GM18873 (cell line): ENCODE results near the gene HOXC13.

Experiments
- ATAC-seq: cut with Tn5 transposase; IDR thresholded peaks from one replicate; pipeline ENCODE4 v1.9.1; 2021; ENCODE audit warnings: mild to moderate bottlenecking, moderate library complexity, moderate number of reproducible peaks; ENCODE audit not compliant: unreplicated experiment, low FRiP score

The HOXC13 gene

DNA sequence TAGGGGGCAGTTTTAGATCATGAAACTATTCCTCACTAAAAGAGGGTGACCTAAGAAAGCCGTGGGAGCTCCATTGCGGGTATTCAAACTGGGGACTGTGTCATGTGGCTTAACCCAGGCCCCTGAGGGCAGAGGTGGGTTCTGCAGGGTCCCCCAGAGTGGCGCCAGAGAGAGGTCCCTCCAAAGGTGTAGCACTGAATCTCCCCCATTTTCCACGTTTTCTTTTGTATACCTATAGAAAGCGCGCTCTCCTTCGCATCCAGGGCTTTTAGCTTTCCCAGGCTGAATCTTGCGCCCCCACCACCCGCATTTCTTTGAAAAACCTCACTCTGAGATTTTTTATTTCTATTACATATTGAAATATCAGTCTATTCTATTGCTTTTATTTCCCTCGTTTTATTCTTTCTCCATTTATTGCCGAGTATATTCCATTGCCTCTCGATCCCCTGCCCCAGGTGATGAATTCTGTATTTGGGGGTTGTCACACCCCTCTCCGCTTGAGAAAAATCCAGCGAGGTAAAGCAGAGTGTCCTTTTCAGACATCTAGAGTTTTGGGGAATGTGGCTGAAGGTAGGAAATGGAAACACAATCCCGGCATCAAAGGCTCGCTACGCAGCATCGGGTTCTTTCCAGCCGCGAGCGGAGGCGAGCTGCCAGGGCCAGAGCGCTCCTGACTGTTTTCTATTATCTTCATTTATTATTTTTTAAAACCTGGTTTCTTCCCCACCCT lies 870 bp upstream of the HOXC13 start:
- no peak for ATAC-seq

DNA sequence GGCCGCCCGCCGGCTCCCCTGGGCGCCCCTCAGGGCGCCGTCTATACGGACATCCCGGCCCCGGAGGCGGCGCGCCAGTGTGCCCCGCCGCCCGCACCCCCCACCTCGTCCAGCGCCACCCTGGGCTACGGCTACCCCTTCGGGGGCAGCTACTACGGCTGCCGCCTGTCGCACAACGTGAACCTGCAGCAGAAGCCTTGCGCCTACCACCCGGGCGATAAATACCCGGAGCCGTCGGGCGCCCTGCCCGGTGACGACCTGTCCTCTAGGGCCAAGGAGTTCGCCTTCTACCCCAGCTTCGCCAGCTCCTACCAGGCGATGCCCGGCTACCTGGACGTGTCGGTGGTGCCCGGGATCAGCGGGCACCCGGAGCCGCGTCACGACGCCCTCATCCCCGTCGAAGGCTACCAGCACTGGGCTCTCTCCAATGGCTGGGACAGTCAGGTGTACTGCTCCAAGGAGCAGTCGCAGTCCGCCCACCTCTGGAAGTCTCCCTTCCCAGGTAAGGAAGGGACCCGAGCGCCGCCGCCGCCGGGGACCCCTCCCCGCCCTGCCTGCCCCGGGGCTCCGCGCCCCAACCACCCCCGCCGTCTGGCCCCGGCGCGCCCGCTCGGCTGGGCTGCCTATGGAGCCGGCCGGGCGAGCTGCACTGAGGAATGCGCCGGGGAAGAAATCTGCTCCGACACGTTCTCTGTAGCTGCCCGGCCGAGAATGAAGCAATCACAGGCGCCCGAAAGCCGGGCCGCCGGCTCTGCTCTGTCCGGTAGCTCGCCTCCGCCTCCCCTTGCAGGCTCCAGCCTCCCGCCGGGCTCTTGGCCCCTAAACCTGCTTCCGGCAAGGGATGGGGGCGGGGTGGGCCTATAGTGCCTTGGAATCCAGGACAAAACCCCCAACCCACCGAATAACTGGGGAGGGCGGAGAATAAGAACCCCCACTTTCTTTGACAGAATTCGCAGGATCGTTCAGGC lies 794 bp downstream of the HOXC13 start:
- no peak for ATAC-seq

DNA sequence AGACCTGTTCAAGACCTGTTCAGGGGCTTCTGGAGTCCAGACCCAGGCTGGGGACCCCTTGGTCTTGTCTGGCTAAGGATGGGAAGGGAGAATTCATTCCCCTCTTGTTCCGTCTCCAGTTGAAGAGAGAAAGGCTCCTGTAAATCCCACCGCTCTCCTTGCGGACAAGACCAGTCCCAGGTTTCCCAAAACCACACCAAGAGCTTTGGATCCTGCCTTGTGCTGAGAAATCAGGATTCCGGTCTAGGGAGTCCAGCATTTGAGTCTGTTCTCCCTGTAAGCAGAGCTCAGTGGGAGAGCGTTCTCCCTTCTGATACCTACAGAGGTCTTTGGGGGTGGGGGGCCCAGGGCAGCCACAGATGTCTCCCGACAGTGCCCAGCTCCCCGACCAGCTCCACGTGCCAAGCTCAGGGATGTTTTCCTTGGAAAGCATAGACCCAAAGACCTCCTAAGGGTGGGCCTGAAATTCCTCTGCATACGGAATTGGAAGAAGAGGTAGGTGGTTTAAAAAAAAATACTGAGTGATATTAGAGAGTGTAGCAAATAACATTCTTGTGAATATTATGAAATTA lies 1.9 kb downstream of the HOXC13 start:
- no peak for ATAC-seq

DNA sequence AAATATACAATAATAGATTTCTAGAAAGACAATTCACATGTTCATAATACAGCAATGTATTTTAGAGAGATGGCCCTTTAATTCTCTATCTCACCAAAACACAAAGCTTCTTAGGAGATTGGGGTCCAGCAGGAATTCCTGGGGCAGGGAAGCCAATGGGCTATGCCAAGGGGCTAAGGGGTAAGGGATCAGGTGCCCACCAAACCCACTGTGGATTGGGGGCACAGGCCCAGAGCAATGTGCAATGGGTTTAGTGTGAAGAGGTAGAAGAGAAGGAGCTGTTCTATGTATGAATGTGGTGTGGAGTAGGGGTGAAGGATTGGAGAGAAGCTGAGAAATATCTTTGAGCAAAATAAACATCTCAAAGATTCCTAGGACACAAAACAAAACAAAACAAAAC lies 2.6 kb downstream of the HOXC13 start:
- ATAC-seq = no peak

DNA sequence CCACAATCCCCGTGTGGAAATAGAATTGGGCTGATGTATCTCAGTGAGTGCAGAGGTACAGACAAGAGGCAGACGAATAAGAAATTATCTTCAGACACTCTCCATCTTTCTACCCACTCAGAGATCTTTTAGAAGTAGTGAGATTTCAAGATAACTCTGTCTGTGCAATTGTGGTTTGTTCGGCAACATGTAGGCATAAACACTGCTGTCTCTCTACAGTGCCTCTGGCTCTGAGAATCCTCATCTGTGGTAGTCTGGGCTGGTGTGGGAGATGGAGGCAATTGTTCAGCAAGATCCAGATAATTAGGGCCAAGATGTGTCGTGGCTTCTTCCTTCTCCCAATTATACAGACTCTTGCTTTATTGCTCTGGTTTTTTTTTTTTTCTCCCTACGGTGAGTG lies 3.1 kb downstream of the HOXC13 start:
- no peak for ATAC-seq

DNA sequence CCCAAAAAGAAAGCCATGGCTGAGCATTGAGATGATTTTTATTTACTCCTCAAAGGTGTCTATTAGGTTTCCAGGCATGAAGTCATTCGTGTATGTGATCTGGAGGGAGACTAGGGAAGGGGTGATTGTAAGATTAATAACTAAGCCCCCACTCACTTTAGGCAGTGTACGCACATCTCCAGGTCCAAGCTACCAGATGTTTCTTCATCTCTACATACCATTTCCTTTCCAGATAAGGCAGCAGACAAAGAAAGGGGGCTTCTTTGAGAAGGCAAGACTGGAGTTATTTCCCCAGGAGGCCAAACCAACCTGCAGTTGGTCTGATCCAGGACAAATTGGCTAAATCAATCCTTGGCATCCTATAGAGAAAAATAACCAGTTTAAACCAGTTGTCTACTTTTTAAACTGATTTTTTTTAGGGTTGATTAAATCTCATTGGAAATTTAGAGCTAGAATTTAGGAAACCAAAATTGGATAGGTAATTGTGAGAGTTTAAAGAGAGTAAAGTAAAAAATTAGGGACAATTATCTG lies 3.9 kb downstream of the HOXC13 start:
- ATAC-seq = no peak

DNA sequence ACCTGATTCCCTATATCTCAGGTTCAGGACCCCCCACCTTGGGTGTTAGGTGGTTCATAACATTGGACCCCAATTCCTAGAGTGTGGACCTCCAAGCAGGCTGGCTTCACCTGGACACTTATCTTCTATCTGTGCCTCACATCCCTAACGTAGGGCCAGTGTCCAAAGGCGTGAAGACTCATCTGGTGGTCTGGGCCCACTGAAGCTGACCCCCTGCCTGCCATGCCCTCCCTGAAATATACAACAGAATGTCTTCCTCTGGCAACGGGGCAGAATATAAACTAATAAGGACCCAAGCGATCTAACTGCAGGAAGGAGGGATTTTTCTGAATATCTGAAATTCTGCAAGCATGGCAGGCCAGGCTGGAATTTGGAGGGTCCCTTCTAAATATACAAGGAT lies 5.6 kb downstream of the HOXC13 start:
- no peak for ATAC-seq

DNA sequence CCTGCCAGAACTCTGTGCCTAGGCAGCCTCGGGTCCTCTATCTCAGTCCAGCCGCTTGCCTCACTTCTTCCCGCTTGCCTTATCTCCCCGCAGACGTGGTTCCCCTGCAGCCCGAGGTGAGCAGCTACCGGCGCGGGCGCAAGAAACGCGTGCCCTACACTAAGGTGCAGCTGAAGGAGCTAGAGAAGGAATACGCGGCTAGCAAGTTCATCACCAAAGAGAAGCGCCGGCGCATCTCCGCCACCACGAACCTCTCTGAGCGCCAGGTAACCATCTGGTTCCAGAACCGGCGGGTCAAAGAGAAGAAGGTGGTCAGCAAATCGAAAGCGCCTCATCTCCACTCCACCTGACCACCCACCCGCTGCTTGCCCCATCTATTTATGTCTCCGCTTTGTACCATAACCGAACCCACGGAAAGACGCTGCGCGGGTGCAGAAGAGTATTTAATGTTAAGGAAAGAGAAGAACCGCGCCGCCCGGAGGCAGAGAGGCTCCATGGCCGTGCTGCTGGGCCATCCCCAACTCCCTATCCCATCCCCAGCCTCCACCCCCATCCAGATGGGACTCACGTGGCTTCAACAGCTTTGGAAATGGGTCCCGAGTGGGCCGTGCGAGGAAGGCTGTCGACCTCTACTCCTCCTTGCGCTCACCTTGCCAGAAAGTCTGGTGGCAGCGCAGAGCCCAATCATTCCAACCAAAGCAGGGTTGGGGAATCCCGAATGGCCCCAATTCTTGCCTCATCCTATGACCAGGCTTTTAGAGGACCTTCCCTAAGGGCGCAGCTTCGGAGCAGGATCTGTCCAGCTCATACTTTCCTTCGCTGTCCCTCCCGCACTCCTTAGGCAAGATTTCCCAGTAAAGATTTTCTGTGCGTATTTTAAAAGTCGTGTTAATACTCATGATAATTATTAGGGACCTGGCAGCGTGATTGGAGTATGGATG lies 6.5 kb downstream of the HOXC13 start:
- ATAC-seq = no peak

DNA sequence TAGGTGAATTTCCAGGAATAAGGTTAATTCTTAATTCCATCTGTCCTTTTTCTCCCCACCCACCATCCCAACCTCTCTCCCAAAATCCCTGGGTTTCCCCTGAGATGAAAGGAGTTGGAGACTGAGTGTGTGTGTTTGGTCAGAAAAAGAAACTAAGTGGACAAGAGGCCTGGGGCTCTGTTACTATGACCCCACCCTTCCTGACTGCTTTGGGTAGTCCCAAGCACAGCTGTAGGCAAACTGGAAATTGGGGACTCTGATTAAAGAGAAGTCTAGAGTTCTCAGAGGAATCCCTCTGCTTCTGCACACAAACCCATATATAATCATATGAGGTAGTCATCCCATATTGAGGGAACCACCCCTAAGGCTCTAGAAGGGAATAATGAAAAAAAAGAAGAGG lies 9.1 kb downstream of the HOXC13 start:
- no peak for ATAC-seq

DNA sequence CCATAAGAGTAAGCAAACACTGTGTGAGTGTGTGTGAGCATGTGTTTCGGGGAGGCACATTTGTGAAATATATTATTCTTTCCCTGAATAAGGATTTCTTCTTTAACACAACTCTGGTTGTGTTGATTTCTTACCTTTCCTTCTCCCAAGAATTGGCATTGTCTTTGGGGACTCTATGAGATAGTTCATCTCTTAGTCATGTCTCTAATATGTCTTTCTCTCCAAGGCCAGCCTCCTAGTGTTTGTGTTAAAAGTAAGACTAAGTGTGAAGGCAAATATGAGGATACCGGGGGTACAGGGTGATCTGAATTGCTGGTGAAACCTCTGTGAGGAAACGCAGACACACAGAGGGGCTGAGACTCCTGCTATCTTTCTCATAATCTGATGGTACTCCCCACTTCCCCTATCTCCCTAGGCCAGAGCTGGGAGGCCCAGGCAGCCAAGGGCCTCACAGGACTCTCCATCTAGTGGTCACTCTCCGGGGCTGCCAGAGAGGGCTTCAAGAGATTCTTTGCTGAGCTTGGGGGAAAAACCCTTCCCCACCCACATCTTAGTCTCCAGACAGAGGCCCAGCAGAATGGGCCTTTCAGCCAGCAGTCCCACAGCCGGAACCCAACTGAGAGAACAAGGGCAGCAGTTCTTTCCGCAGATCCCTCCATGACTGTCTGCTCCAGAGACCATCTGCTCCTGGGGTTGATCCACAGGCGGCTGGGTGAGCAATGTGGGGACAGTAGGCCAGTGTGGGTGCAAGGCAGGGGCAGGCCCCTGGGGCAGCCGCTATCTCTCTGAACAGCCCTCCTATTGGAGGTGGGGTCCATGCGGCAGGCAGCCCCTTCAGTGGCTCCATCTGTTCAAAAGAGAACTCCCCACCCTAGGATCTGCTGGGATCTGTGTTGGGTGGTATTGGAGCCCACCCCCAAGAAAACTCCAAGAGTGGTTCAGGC lies 10.3 kb downstream of the HOXC13 start:
- ATAC-seq = no peak

DNA sequence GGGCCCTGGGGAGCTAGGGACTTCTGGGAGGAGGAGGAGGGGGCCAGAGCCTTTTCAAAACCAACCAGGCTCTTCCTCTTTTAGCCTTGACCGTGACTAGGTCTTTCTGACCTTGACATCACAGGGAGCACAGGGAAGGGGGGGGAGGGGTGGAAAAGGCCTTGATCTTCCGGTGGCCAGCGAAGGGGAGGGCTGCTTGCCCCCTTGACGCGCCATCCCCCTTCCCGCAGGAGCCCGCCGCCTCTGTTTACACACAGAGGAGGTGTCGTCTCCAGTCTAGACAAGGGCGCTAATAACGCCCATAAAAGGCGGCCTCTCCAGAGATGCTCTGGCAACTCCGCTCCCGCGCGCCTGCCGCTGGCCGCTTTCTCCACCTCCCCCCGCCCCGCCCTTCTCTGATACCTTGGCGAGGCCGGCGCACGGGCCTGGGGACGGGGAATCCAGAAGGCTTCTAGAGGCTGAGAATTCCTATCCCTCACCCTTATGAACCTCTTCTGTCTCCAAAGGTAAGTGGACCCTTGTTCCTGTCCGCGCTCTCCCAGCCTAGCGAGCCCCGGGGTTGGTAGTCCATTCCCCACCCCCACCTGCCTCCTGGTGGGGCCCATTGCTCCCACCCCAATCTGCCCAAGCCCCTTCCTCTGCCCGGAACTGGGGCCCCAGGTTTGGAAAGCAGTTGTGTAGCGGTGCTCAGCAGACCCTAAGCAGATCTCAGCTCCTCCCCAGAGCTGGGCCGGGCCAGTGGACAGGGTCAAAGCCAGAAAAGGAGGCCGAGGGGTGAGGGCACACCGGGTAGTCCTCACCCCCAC lies 11.2 kb downstream of the HOXC13 start:
- ATAC-seq = no peak

DNA sequence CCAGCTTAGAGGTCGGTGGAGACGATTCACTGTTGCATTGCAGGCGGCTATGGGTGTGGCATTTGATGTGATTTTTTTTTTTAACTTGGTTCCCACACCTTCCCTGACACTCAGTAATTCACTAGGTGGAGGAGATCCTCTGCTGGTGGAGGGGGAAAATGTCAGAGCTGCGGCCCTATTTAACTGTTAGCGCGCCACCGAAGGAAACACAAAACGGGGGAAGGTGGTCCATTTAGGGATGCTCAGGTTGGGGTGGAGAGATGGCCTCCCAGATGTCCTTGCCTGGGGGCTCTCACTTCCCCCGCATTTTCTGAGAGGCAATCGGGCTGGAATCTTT lies 11.8 kb downstream of the HOXC13 start:
- ATAC-seq = no peak

DNA sequence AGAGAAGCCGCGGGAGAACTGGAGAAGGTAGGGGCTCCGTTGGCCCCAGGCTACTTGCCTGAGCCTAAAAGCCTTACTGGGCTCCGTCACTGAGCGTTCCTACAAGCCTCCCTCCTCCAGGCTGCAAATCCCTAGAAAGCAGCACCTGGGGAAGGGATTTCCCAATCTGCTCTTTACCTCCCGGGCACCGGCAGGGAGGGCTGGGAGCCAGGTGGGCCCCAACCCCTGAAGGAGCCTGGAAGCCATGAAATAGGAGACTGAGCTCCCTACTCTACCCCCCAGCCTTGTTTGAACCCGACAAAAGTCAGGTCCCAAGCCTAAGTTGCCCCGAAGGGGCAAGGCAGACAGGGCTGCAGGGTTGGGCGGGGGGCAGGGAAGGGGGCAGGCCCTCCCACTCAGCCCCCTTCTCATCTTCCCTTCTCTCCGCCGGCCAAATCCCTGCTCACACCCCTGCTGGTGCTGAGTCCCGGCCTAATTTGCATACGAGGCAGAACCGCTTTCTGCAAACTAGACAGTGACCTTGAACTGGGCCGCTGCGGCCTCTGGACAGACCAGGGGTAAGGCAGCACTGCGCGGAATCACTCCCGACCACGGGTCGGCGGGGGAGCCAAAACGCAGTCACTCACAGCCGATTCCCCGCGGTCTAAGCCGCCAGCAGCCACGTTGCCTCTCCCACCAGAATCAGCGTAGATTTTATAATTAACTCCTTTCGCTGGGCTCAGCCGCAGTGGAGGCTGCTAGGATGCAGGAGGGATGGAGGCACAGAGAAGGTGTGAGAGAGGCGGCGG lies 12.4 kb downstream of the HOXC13 start:
- no peak for ATAC-seq

DNA sequence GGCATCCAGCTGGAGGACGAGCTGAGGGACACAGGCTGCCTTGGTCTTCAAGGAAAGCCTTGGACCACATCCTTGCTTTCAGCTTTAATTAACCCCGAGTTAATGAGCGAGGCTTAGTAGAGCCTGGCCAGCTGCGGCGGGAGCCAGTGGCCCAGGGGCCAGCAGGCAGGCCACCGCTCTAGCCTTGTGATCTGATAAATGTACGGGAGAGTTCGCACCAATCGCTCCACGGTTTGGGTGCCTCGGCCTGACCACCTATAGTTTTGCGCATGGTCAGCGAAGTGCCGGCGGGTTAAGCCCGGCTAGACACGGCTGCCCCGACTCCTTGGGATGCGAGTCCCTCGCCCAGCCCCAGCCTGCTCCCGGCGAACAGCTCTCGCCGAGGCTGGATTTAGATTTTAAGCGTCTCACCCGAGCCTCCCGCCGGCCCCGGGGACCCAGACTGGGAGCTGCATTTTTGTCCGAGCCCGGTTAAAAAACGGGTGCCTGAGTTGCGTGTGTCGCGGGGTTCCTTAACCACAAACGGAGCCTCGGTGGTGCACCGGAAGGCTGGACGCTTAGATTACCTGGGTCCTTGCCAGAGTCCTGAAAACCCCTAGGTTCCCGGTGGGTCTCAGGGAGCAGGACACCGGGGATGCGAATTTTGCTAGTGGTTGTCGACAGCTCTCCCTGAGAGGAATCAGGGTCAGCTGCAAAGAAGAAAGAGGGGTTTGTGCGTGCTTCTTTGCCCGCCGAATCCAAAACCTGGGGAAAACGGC lies 13.1 kb downstream of the HOXC13 start:
- no peak for ATAC-seq

DNA sequence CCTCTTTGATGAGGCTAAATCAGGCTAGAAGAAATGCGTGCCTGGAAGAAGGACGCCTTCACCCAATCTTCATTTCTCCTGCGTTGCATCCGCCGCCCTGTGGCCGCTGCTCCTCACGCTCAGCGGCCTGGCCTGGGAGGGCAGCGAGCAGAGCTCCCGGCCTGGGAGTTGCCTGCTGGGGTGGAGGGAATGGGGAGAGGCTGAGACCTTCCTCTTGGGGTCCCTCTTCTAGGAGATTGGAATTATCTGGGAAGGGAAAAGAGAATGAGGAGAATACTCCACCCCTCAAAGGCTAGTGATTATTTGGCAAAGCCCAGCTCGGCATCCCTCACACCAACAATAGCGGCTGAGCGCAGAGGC lies 13.7 kb downstream of the HOXC13 start:
- no peak for ATAC-seq

DNA sequence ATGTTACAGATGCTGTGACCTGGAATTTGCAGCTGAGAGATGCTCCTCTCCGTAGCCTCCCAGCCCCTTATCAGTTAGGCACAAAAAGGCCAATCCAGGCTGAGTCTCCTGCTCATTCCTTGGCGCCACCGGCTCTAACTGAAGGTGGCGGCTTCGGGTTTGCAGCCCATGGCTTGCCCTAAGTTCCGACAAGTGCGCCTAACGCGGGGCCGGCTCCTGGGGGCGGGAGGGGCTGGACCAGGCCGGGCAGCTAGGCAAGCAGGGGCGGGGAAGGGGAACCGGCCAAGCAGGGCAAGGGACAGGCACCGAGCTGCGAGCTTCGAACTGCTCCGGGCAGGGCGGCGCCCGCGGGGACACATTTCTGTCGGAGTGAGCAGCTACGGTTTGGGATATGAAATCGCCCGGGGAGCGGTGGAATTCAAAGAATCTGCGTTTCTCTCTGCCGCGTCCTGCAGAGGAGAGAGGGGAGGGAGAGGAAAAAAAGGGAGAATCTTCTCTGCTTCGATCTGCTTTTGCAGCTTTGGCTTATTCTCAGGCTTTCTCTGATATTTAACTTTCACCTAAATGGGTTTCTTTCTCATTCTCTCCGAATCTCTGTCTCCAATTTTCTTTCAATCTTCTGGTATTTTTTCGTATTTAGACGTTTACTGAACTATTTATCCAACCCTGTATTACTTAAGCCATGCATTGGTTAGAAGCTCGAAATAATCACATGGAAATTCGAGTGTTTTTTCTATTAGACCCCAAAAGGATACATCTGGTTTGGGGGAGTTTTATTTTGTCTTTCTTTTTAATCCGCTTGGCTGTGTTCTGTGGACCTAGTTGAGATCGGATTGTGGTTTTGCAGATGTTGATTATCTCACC lies 14.5 kb downstream of the HOXC13 start:
- no peak for ATAC-seq
